SK-N-SH (cell line): ENCODE measurements around the gene ERC2. TPM values are rescaled to one million over a fixed set of nuclear protein-coding genes. Genes with fewer than 3 reads are reported as not detected.

Experiments used
- CTCF ChIA-PET: fragments of 300-600, 350-600 bp; formaldehyde crosslinking; extraction: SDS; loops from one replicate; lab custom pipeline; 2021; lab: Yijun Ruan, JAX
- POLR2A ChIA-PET: fragments of 350-600 bp; sonication (Branson Sonifier 250); formaldehyde crosslinking; extraction: SDS; loops from one replicate; lab custom pipeline; 2020; ENCODE audit warnings: antibody characterized with exemption, inconsistent platforms; lab: Yijun Ruan, JAX
- DNase-seq: peaks from one replicate; pipeline ENCODE4 v3.0.0; 2012
- H2AFZ ChIP-seq: fragments of 200-600 bp; sonication (generic); 2 replicates; pipeline ENCODE4 v1.8.1; 2016; ENCODE audit warnings: antibody characterized with exemption, mild to moderate bottlenecking, low read depth
- H3F3A ChIP-seq: fragments of 200-600 bp; sonication (generic); replicated peaks from 2 replicates; pipeline ENCODE3; 2016; ENCODE audit warnings: antibody characterized with exemption, mild to moderate bottlenecking; ENCODE audit not compliant: insufficient read depth
- H3K27ac ChIP-seq, 2 experiments: fragments of 200-500 bp in 1 of 2; fragments of 200-600 bp in 1 of 2; sonication (Bioruptor generic) in 1 of 2; sonication (generic), shearing (Covaris generic) in 1 of 2; 2 replicates each; pipeline versions ENCODE4 v1.5.1 to v1.6.1; 2014 to 2016; ENCODE audit warnings: low read depth in 2 of 2, inconsistent platforms in 1 of 2, low read length in 1 of 2, mild to moderate bottlenecking in 1 of 2, mixed read lengths in 1 of 2
- H3K27me3 ChIP-seq: fragments of 200-600 bp; sonication (generic), shearing (Covaris generic); 2 replicates; pipeline ENCODE4 v1.6.1; 2016; ENCODE audit warnings: mixed run types; ENCODE audit not compliant: insufficient read depth
- H3K36me3 ChIP-seq, 2 experiments: fragments of 200-500 bp in 1 of 2; fragments of 200-600 bp in 1 of 2; sonication (Bioruptor generic) in 1 of 2; sonication (generic) in 1 of 2; replicated peaks in 1 of 2; 2 replicates each; pipeline versions ENCODE3 to v1.5.1; 2014 to 2016; ENCODE audit warnings: low read length in 1 of 2, mild to moderate bottlenecking in 1 of 2; ENCODE audit not compliant: insufficient read depth in 2 of 2, control insufficient read depth in 1 of 2
- H3K4me1 ChIP-seq, 2 experiments: fragments of 200-500 bp in 1 of 2; fragments of 200-600 bp in 1 of 2; sonication (Bioruptor generic) in 1 of 2; sonication (generic), shearing (Covaris generic) in 1 of 2; 2 replicates each; pipeline versions ENCODE4 v1.5.1 to v1.6.1; 2014 to 2016; ENCODE audit warnings: low read depth in 1 of 2, low read length in 1 of 2, mixed run types in 1 of 2; ENCODE audit not compliant: insufficient read depth in 2 of 2, control insufficient read depth in 1 of 2
- H3K4me2 ChIP-seq: fragments of 200-600 bp; sonication (generic), shearing (Covaris generic); 2 replicates; pipeline ENCODE4 v1.6.1; 2017; ENCODE audit warnings: mixed run types
- H3K4me3 ChIP-seq, 2 experiments: fragments of 200-500 bp in 1 of 2; fragments of 200-600 bp in 1 of 2; sonication (Bioruptor generic) in 1 of 2; sonication (generic), shearing (Covaris generic) in 1 of 2; 2 replicates each; pipeline versions ENCODE4 v1.5.1 to v1.8.1; 2014 to 2016; ENCODE audit warnings: low read depth in 2 of 2, inconsistent platforms in 1 of 2, low read length in 1 of 2, mild to moderate bottlenecking in 1 of 2, mixed read lengths in 1 of 2, moderate library complexity in 1 of 2
- H3K79me2 ChIP-seq: fragments of 200-600 bp; sonication (generic); 2 replicates; pipeline ENCODE4 v1.8.1; 2017; ENCODE audit warnings: mild to moderate bottlenecking; ENCODE audit not compliant: insufficient read depth
- H3K9ac ChIP-seq: fragments of 200-600 bp; sonication (generic); 2 replicates; pipeline ENCODE4 v1.6.1; 2017; ENCODE audit warnings: mixed run types
- H3K9me2 ChIP-seq: fragments of 200-600 bp; sonication (generic); 2 replicates; pipeline ENCODE4 v1.6.1; 2017; ENCODE audit warnings: mixed run types
- H3K9me3 ChIP-seq: fragments of 200-600 bp; sonication (generic); 2 replicates; pipeline ENCODE4 v1.6.1; 2017; ENCODE audit warnings: mixed run types, mild to moderate bottlenecking, moderate library complexity
- H4K20me1 ChIP-seq: fragments of 200-600 bp; sonication (generic); 2 replicates; pipeline ENCODE4 v1.6.1; 2017; ENCODE audit warnings: mild to moderate bottlenecking, mixed run types; ENCODE audit not compliant: insufficient read depth
- CHD2 ChIP-seq: fragments of 150-350 bp; IDR thresholded peaks from 2 replicates; pipeline ENCODE4 v1.6.1; 2018; ENCODE audit warnings: low read length; ENCODE audit not compliant: partially characterized antibody
- CTCF ChIP-seq: fragments of 200-600 bp; sonication (generic); IDR thresholded peaks from 2 replicates; pipeline ENCODE4 v1.6.1; 2017; ENCODE audit warnings: antibody characterized with exemption, mild to moderate bottlenecking, moderate library complexity
- EP300 ChIP-seq, 2 experiments: IDR thresholded peaks; 2 replicates each; pipeline versions ENCODE4 v1.4.0 to v1.6.1; 2012; ENCODE audit warnings: borderline replicate concordance in 1 of 2, low read depth in 1 of 2, low read length in 1 of 2
- EZH2phosphoT487 ChIP-seq: fragments of 200-600 bp; sonication (generic); IDR thresholded peaks from 2 replicates; pipeline ENCODE4 v1.6.1; 2017; ENCODE audit warnings: low read depth, mixed run types, mild to moderate bottlenecking, antibody characterized with exemption, moderate library complexity, borderline replicate concordance
- FOXJ3 ChIP-seq: sonication (generic); formaldehyde crosslinking; IDR thresholded peaks from 2 replicates; pipeline ENCODE4 v1.5.1; 2020; ENCODE audit warnings: mild to moderate bottlenecking, missing genetic modification reagents
- IRF3 ChIP-seq: fragments of 150-350 bp; IDR thresholded peaks from 2 replicates; pipeline ENCODE4 v1.6.1; 2016; ENCODE audit warnings: mild to moderate bottlenecking, low read depth, low read length
- JUND ChIP-seq: IDR thresholded peaks from 2 replicates; pipeline ENCODE4 v1.4.0; 2012
- PBX3 ChIP-seq: IDR thresholded peaks from 2 replicates; pipeline ENCODE4; 2012
- RAD21 ChIP-seq: IDR thresholded peaks from 2 replicates; pipeline ENCODE4 v1.6.1; 2012; ENCODE audit warnings: mild to moderate bottlenecking, low read length
- REST ChIP-seq: IDR thresholded peaks from 2 replicates; pipeline ENCODE4 v1.6.1; 2012; ENCODE audit warnings: mild to moderate bottlenecking, low read depth, low read length, moderate library complexity
- USF1 ChIP-seq: IDR thresholded peaks from 2 replicates; pipeline ENCODE4 v1.4.0; 2012; ENCODE audit warnings: low read depth, borderline replicate concordance
- USF2 ChIP-seq: fragments of 150-350 bp; IDR thresholded peaks from 2 replicates; pipeline ENCODE4 v1.6.1; 2017; ENCODE audit warnings: antibody characterized with exemption, low read length, low read depth, borderline replicate concordance
- YY1 ChIP-seq: IDR thresholded peaks from 2 replicates; pipeline ENCODE4 v1.4.0; 2012; ENCODE audit warnings: low read depth, mild to moderate bottlenecking
- WGBS: methylation state at CpG from one replicate; pipeline ENCODE4 v1.1.6; 2017; ENCODE audit warnings: low lambda C conversion rate; 5-methylcytosine and 5-hydroxymethylcytosine counted together
- polyA plus RNA-seq, 3 experiments: library from polyadenylated mRNA; depleted of rRNA; stranded (reverse); fragments of >200 nt; gene quantifications; 2 replicates each; pipeline ENCODE4 v1.2.3, GENCODE V29; 2012

Gene ERC2
- polyA plus RNA-seq, 1 of the 3 experiments (the other 2 are of a cell fraction): 1.6 TPM

DNA sequence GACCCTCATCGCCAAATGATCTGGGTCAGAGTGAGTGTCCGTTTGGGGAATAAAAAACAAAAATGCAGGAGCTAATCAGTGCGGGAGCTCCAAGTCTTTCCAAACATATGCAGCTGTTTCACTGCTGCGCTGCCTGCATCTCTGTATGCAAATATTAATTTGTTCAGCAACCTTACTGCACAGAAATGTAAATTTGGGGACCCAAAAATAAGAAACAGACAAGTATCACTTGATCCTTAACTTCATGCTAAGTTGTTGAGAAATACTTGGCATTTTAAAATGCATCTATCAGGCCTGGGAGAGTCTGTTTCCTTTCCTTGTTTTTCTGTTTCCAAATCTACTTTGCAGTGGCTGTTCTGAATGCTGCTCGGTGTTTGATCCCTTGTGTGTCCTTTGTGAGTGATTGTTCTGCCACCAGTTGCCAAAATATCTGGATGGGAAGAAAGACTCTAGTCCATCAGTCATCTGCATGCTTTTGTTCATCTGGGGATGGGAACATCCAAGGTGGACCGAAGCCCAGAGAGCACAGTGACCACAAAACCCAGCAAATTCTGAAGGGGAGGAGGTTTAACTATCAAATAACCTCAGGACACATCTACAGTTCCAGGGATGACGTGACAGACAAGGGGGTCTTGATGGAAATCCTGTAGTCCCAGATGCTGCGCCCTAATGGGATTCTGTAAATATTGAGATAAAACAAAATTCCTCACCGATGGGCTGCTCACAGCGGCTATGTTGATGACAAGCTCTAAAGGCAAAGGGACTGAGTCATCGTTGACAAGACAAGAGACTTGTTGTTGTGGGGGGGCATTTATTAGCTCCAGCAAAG, 781.6 kb downstream of the ERC2 start (continued):
- TF ChIP-seq USF1: no peak
- no peak for TF ChIP-seq FOXJ3 (CRISPR knock-in tag)
- TF ChIP-seq, all 33 proteins: peak for 0

DNA sequence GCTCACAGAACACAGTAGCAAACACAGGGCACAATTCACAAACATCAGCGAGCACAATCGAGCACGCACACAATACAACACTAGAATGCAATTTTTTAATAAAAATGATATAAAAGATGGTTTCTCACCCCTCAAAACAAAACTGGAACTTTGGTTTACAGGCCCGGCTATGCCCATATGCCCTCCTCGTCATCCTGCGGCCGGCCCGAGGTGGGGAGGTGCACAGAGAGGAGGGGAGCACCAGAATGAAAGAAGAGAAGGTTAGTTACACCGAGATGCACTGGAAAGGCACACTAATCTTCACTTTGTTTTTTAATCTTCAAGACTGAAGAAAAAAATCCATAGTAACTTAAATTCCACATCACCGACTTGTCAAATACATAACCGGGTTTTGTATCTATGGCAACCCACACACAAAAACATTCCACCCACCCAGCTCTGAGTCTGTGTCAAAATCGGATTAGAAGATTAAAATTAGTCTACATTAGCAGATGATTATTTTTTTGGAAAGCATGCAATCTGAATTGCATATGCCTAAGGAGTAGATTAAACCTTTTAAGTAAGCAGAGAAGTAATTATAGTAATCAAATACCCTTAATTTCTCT, 784.5 kb downstream of the ERC2 start:
- H3F3A ChIP-seq: no peaks in the 10 kb centered on the region
- H4K20me1 ChIP-seq: no peaks in the 10 kb centered on the region
- H3K4me1 ChIP-seq: peaks cover 0 to 1% of the 10 kb centered on the region in 2 experiments; a peak in 1 of 4 replicates
- no peaks in the 10 kb centered on the region for H3K27me3 ChIP-seq
- no peak overlapping the region for H3K4me2 ChIP-seq
- no peak overlapping the region for H3K4me3 ChIP-seq
- no peak for TF ChIP-seq REST
- no peak for TF ChIP-seq EP300 (IDR thresholded peaks at IDR 0.05; ENCODE audit: borderline replicate concordance in 1 of 2, low read depth in 1 of 2, low read length in 1 of 2)
- no peak for TF ChIP-seq EZH2phosphoT487
- no peak for TF ChIP-seq CHD2
- no peak for TF ChIP-seq CTCF
- no peak for TF ChIP-seq IRF3
- no peak for TF ChIP-seq YY1
- TF ChIP-seq RAD21: no peak
- TF ChIP-seq PBX3: no peak
- no peak for TF ChIP-seq JUND
- TF ChIP-seq USF2: no peak
- ChIA-PET POLR2A (no interaction called here), CTCF (no interaction called here)
- H2AFZ ChIP-seq: no peak overlapping the region
- no peaks in the 10 kb centered on the region for H3K79me2 ChIP-seq
- H3K9ac ChIP-seq: no peak overlapping the region
- 71% methylated on average over 12 of the region's 12 CpGs for WGBS
- no peaks in the 10 kb centered on the region for H3K9me3 ChIP-seq
- DNase-seq: no peak
- no peak overlapping the region for H3K27ac ChIP-seq
- no peaks in the 10 kb centered on the region for H3K9me2 ChIP-seq
- H3K36me3 ChIP-seq: no peaks in the 10 kb centered on the region
